Esophagus muscularis mucosa (tissue), 3 donors: Measurements from ENCODE around the gene PGLYRP3.

Experiments
- EP300 ChIP-seq: sonication (generic); formaldehyde crosslinking; IDR thresholded peaks from one replicate; pipeline ENCODE4 v1.6.1; 2017; ENCODE audit warnings: antibody characterized with exemption
- TF ChIP-seq, protein P1 (sequence below), 3 experiments: fragments of 200-600 bp in 2 of 3; fragments of 450-650 bp in 1 of 3; sonication (generic) in 2 of 3; IDR thresholded peaks; one replicate each; pipeline ENCODE4 v1.5.1; 2017 to 2019; ENCODE audit warnings: antibody characterized with exemption in 3 of 3, mild to moderate bottlenecking in 2 of 3, moderate library complexity in 1 of 3

DNA sequence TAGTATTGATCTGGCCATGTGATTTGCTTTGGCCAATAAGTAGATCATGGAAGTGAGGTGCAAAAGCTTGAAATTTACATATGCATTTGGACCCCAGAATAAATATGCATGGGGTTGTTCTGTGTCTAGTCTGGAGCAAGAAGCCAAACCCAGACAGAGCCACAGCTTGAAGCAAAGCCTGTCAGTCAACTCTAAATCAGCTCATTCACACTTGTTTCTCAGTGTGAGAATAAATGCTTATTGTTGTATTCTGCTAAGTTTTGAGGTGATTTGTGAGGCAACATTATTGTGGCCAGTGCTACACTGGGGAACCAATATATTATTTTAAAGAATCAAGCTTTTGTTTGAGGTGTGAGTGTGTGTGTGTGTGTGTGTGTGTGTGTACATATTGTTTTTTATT, 12.2 kb upstream of the PGLYRP3 start:
- TF ChIP-seq, protein P1, sequence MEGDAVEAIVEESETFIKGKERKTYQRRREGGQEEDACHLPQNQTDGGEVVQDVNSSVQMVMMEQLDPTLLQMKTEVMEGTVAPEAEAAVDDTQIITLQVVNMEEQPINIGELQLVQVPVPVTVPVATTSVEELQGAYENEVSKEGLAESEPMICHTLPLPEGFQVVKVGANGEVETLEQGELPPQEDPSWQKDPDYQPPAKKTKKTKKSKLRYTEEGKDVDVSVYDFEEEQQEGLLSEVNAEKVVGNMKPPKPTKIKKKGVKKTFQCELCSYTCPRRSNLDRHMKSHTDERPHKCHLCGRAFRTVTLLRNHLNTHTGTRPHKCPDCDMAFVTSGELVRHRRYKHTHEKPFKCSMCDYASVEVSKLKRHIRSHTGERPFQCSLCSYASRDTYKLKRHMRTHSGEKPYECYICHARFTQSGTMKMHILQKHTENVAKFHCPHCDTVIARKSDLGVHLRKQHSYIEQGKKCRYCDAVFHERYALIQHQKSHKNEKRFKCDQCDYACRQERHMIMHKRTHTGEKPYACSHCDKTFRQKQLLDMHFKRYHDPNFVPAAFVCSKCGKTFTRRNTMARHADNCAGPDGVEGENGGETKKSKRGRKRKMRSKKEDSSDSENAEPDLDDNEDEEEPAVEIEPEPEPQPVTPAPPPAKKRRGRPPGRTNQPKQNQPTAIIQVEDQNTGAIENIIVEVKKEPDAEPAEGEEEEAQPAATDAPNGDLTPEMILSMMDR (IDR thresholded peaks at IDR 0.05), result no peak
- no peak for TF ChIP-seq EP300
